H9 (cell line): Measurements from ENCODE around the gene NEGR1. TPM values are rescaled to one million over a fixed set of nuclear protein-coding genes. Genes with fewer than 3 reads are reported as not detected.

Experiments
- DNase-seq: peaks from one replicate; pipeline ENCODE4 v3.0.0-alpha.2; 2017
- H2AFZ ChIP-seq: one replicate; pipeline ENCODE4 v1.6.1; 2013; ENCODE audit warnings: mild to moderate bottlenecking, low read length, control low read depth, moderate library complexity
- H2AK5ac ChIP-seq: 2 replicates; pipeline ENCODE4 v1.6.1; 2013; ENCODE audit warnings: low read length, control low read depth, mixed read lengths; ENCODE audit not compliant: insufficient read length
- H2BK120ac ChIP-seq: one replicate; pipeline ENCODE4 v1.6.1; 2013; ENCODE audit warnings: low read depth, mild to moderate bottlenecking, low read length, control low read depth, inconsistent platforms; ENCODE audit not compliant: poor library complexity, severe bottlenecking
- H2BK12ac ChIP-seq: 2 replicates; pipeline ENCODE4 v1.6.1; 2013; ENCODE audit warnings: low read length, control low read depth, mixed read lengths, low read depth; ENCODE audit not compliant: insufficient read length
- H2BK15ac ChIP-seq: 2 replicates; pipeline ENCODE4 v1.6.1; 2013; ENCODE audit warnings: low read depth, low read length, control low read depth
- H2BK20ac ChIP-seq: one replicate; pipeline ENCODE4 v1.6.1; 2013; ENCODE audit warnings: low read depth, mild to moderate bottlenecking, low read length, control low read depth, inconsistent platforms; ENCODE audit not compliant: poor library complexity, severe bottlenecking
- H2BK5ac ChIP-seq: 2 replicates; pipeline ENCODE4 v1.6.1; 2013; ENCODE audit warnings: low read length, control low read depth, mixed read lengths; ENCODE audit not compliant: insufficient read length
- H3K14ac ChIP-seq: 2 replicates; pipeline ENCODE4 v1.6.1; 2013; ENCODE audit warnings: low read length, control low read depth; ENCODE audit not compliant: insufficient read depth
- H3K18ac ChIP-seq: 2 replicates; pipeline ENCODE4 v1.6.1; 2013; ENCODE audit warnings: low read depth, mild to moderate bottlenecking, mixed read lengths, low read length, control low read depth; ENCODE audit not compliant: insufficient read length
- H3K23ac ChIP-seq: 2 replicates; pipeline ENCODE4 v1.6.1; 2013; ENCODE audit warnings: low read length, control low read depth, mixed read lengths, low read depth; ENCODE audit not compliant: insufficient read length
- H3K23me2 ChIP-seq: 2 replicates; pipeline ENCODE4 v1.6.1; 2013; ENCODE audit warnings: low read depth, mild to moderate bottlenecking, mixed read lengths, low read length, control low read depth; ENCODE audit not compliant: insufficient read length, poor library complexity, severe bottlenecking
- H3K27ac ChIP-seq: 2 replicates; pipeline ENCODE4 v1.5.1; 2013; ENCODE audit warnings: low read length, control low read depth, mixed read lengths, low read depth; ENCODE audit not compliant: insufficient read length
- H3K27me3 ChIP-seq: 2 replicates; pipeline ENCODE4 v1.6.1; 2013; ENCODE audit warnings: low read length, control low read depth, inconsistent platforms; ENCODE audit not compliant: insufficient read depth
- H3K4ac ChIP-seq: 2 replicates; pipeline ENCODE4 v1.6.1; 2013; ENCODE audit warnings: low read depth, mild to moderate bottlenecking, control low read depth, inconsistent platforms, low read length, moderate library complexity
- H3K4me1 ChIP-seq: 2 replicates; pipeline ENCODE4 v1.6.1; 2013; ENCODE audit warnings: low read length, control low read depth, inconsistent platforms; ENCODE audit not compliant: insufficient read depth
- H3K4me2 ChIP-seq: 2 replicates; pipeline ENCODE4 v1.6.1; 2013; ENCODE audit warnings: low read length, control low read depth, mixed read lengths; ENCODE audit not compliant: insufficient read length, insufficient read depth
- H3K56ac ChIP-seq: 2 replicates; pipeline ENCODE4 v1.6.1; 2013; ENCODE audit warnings: low read depth, mild to moderate bottlenecking, mixed read lengths, low read length, control low read depth; ENCODE audit not compliant: insufficient read length
- H3K79me1 ChIP-seq: 2 replicates; pipeline ENCODE4 v1.6.1; 2013; ENCODE audit warnings: low read depth, mild to moderate bottlenecking, moderate library complexity, low read length, control low read depth, inconsistent platforms; ENCODE audit not compliant: insufficient read depth, poor library complexity, severe bottlenecking
- H3K79me2 ChIP-seq: 2 replicates; pipeline ENCODE4 v1.6.1; 2013; ENCODE audit warnings: low read length, control low read depth, inconsistent platforms; ENCODE audit not compliant: insufficient read depth
- H3K9ac ChIP-seq: 2 replicates; pipeline ENCODE4 v1.6.1; 2013; ENCODE audit warnings: low read length, control low read depth, mixed read lengths; ENCODE audit not compliant: insufficient read length; ENCODE audit errors: extremely low read depth
- H3K9me3 ChIP-seq: one replicate; pipeline ENCODE4 v1.6.1; 2013; ENCODE audit warnings: low read depth, low read length, inconsistent platforms; ENCODE audit not compliant: control insufficient read depth
- H3T11ph ChIP-seq: one replicate; pipeline ENCODE4 v1.6.1; 2013; ENCODE audit warnings: mild to moderate bottlenecking, low read length, control low read depth, inconsistent platforms
- H4K20me1 ChIP-seq: one replicate; pipeline ENCODE4 v1.6.1; 2013; ENCODE audit not compliant: control insufficient read depth, insufficient read length, insufficient read depth
- H4K5ac ChIP-seq: 2 replicates; pipeline ENCODE4 v1.6.1; 2013; ENCODE audit warnings: low read depth, mild to moderate bottlenecking, mixed read lengths, low read length, control low read depth; ENCODE audit not compliant: insufficient read length
- H4K8ac ChIP-seq: replicated peaks from 2 replicates; pipeline ENCODE4 v1.6.1; 2013; ENCODE audit warnings: low read length, control low read depth, mixed read lengths, low read depth; ENCODE audit not compliant: insufficient read length
- H4K91ac ChIP-seq: 2 replicates; pipeline ENCODE4 v1.6.1; 2013; ENCODE audit warnings: low read depth, mild to moderate bottlenecking, moderate library complexity, mixed read lengths, low read length, control low read depth; ENCODE audit not compliant: insufficient read length
- H3K27ac Mint-ChIP-seq, 3 experiments: 2 replicates in 2 of 3; 3 replicates in 1 of 3; pipeline ENCODE4 v1.8.0; 2020 to 2021; ENCODE audit warnings: mixed read lengths in 3 of 3, mild to moderate bottlenecking in 1 of 3, moderate library complexity in 1 of 3
- H3K27me3 Mint-ChIP-seq: 2 replicates; pipeline ENCODE4 v1.8.0; 2021; ENCODE audit warnings: low read depth, mild to moderate bottlenecking, moderate library complexity, mixed read lengths
- H3K36me3 Mint-ChIP-seq, 3 experiments: 2 replicates in 2 of 3; 3 replicates in 1 of 3; pipeline ENCODE4 v1.8.0; 2020 to 2021; ENCODE audit warnings: low read depth in 3 of 3, mixed read lengths in 3 of 3; ENCODE audit not compliant: insufficient read depth in 1 of 3
- H3K4me1 Mint-ChIP-seq, 2 experiments: 2 replicates each; pipeline ENCODE4 v1.8.0; 2020; ENCODE audit warnings: mixed read lengths in 2 of 2
- H3K4me3 Mint-ChIP-seq, 2 experiments: 2 replicates in 1 of 2; 3 replicates in 1 of 2; pipeline ENCODE4 v1.8.0; 2020 to 2021; ENCODE audit warnings: mild to moderate bottlenecking in 2 of 2, mixed read lengths in 2 of 2, moderate library complexity in 1 of 2
- H3K9me3 Mint-ChIP-seq, 2 experiments: 2 replicates in 1 of 2; 3 replicates in 1 of 2; pipeline ENCODE4 v1.8.0; 2020; ENCODE audit warnings: mild to moderate bottlenecking in 2 of 2, mixed read lengths in 2 of 2, moderate library complexity in 1 of 2
- WGBS: extraction: QIAGEN DNeasy Blood & Tissue Kit; methylation state at CpG from one replicate; pipeline ENCODE4 v1.1.7; 2013; ENCODE audit warnings: missing lambda C conversion rate, low lambda C conversion rate, mixed read lengths; ENCODE audit not compliant: insufficient read length; ENCODE audit errors: extremely low coverage; 5-methylcytosine and 5-hydroxymethylcytosine counted together
- total RNA-seq: library from RNA; stranded (reverse); gene quantifications from 2 replicates; pipeline ENCODE4 v1.2.1, GENCODE V29; 2021
- TF ChIP-seq, protein P1 (sequence below): fragments of 200-600 bp; sonication (generic); conservative IDR thresholded peaks from 3 replicates; pipeline ENCODE4 v1.8.0; 2021; ENCODE audit warnings: antibody characterized with exemption, mild to moderate bottlenecking

Gene NEGR1
- total RNA-seq, 1 experiment from 2014 or later, result 0.13 TPM

DNA sequence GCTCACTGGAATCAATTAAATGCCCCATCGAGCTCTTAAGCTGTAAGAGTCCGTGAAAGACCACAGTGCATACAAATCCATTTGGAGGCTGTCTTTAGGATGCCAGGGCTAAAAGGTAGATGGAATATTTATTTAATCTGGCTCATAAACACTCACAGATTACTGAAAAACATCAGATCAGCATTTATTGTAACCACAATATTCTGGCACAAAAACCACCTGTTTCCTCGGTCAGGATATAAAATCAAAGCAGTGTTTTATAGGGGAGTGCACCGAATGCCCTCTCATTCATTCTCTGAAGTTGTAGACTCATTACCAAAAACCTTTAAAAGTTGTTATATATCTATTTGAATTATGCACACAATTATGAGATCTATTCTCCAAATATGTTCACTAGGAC lies 500.9 kb downstream of the NEGR1 start:
- Histone ChIP-seq H3K27me3 (no peaks in the 10 kb centered on the region), H2BK5ac (no peak overlapping the region), H2BK120ac (no peak overlapping the region), H3K4ac (no peak overlapping the region), H3T11ph (no peak overlapping the region), H4K20me1 (no peaks in the 10 kb centered on the region), H4K91ac (no peak overlapping the region), H3K4me2 (no peak overlapping the region), H3K27ac (no peak overlapping the region), H3K14ac (no peak overlapping the region), H3K9me3 (no peaks in the 10 kb centered on the region), H2AK5ac (no peak overlapping the region), H2BK20ac (no peak overlapping the region), H3K9ac (no peak overlapping the region), H2AFZ (no peak overlapping the region), H3K23ac (no peak overlapping the region), H3K56ac (no peak overlapping the region), H3K18ac (no peak overlapping the region), H3K79me2 (no peaks in the 10 kb centered on the region), H2BK15ac (no peak overlapping the region), H3K23me2 (no peaks in the 10 kb centered on the region), H2BK12ac (no peak overlapping the region), H4K8ac (no peak overlapping the region), H4K5ac (no peak overlapping the region), H3K4me1 (no peaks in the 10 kb centered on the region), H3K79me1 (no peaks in the 10 kb centered on the region)
- DNase-seq, result no peak
- WGBS, result no CpG with 5 or more reads among the region's 4 CpGs
- Mint-ChIP-seq H3K27me3 (no peaks in the 10 kb centered on the region), H3K4me3 (no peak overlapping the region), H3K9me3 (no peaks in the 10 kb centered on the region), H3K27ac (no peak overlapping the region), H3K36me3 (no peaks in the 10 kb centered on the region), H3K4me1 (peaks cover 5 to 9% of the 10 kb centered on the region in 2 experiments; a peak in 2 of 4 replicates)
- TF ChIP-seq, protein P1, sequence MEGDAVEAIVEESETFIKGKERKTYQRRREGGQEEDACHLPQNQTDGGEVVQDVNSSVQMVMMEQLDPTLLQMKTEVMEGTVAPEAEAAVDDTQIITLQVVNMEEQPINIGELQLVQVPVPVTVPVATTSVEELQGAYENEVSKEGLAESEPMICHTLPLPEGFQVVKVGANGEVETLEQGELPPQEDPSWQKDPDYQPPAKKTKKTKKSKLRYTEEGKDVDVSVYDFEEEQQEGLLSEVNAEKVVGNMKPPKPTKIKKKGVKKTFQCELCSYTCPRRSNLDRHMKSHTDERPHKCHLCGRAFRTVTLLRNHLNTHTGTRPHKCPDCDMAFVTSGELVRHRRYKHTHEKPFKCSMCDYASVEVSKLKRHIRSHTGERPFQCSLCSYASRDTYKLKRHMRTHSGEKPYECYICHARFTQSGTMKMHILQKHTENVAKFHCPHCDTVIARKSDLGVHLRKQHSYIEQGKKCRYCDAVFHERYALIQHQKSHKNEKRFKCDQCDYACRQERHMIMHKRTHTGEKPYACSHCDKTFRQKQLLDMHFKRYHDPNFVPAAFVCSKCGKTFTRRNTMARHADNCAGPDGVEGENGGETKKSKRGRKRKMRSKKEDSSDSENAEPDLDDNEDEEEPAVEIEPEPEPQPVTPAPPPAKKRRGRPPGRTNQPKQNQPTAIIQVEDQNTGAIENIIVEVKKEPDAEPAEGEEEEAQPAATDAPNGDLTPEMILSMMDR, result no peak
